Adrenal gland (tissue), 12 donors: ENCODE results near the gene ANKS1B. TPM values are rescaled to one million over a fixed set of nuclear protein-coding genes. Genes with fewer than 3 reads are reported as not detected.

Experiments
- DNase-seq, 7 donors: peaks; one replicate each; pipeline ENCODE4 v3.0.0-alpha.2; 2019 to 2020
- H3K27ac ChIP-seq, 5 donors: fragments of 200-600 bp; sonication (generic) in 4 of 5; 1 replicate in 3 of 5; 2 replicates in 2 of 5; pipeline versions ENCODE4 v1.5.1 to v1.8.0; 2016 to 2020; ENCODE audit warnings: mild to moderate bottlenecking in 1 of 5
- H3K27me3 ChIP-seq: fragments of 200-600 bp; 2 replicates; pipeline ENCODE4 v1.8.0; 2021
- H3K36me3 ChIP-seq, 2 donors: fragments of 200-600 bp; replicated peaks in 1 of 2; 1 replicate in 1 of 2; 2 replicates in 1 of 2; pipeline versions ENCODE4 v1.5.1 to v1.8.0; 2018 to 2022
- H3K4me1 ChIP-seq, 2 donors: fragments of 200-600 bp; replicated peaks in 1 of 2; 1 replicate in 1 of 2; 2 replicates in 1 of 2; pipeline versions ENCODE4 v1.5.1 to v1.8.0; 2018 to 2021
- H3K4me3 ChIP-seq, 4 donors: fragments of 200-600 bp; sonication (generic) in 3 of 4; one replicate each; pipeline ENCODE4 v1.5.1; 2016 to 2018
- H3K9me3 ChIP-seq, 3 donors: fragments of 200-600 bp; sonication (generic) in 1 of 3; replicated peaks in 1 of 3; 1 replicate in 2 of 3; 2 replicates in 1 of 3; pipeline versions ENCODE4 v1.5.1 to v1.8.0; 2016 to 2021
- POLR2A ChIP-seq, 2 donors: fragments of 450-650 bp; IDR thresholded peaks; one replicate each; pipeline ENCODE4 v1.6.1; 2017; ENCODE audit warnings: antibody characterized with exemption in 2 of 2, mild to moderate bottlenecking in 2 of 2, moderate library complexity in 1 of 2
- whole genome bisulfite sequencing, 4 donors: extraction: QIAGEN DNeasy Blood & Tissue Kit in 2 of 4; methylation state at CpG; one replicate each; pipeline versions ENCODE4 v1.1.5 to v1.1.7; 2013 to 2017; 5-methylcytosine and 5-hydroxymethylcytosine counted together
- intact Hi-C, 2 donors: fragments of 100-400 bp; cut with DNase I; formaldehyde crosslinking; loops; one replicate each; pipeline versions ENCODE4 v1.14.1 to v1.15.0; 2022 to 2023
- polyA plus RNA-seq, 3 donors: library from polyadenylated mRNA; stranded (reverse); fragments of 200-250 nt in 2 of 3; fragments of 350-450 nt in 1 of 3; fragmentation: Illumina TruSeq in 1 of 3; extraction: RNeasy Lipid Tissue Mini Kit (QIAGEN cat#74804) in 1 of 3; gene quantifications; one replicate each; pipeline ENCODE4 v1.2.3, GENCODE V29; 2013 to 2014
- total RNA-seq, 9 donors: library from RNA; depleted of rRNA in 4 of 9; stranded (reverse); fragments of >200 nt in 4 of 9; fragments of 120-200 nt in 1 of 9; fragmentation: NEBNext Ultra II Directional in 1 of 9; extraction: Animal tissue kit (Norgen Biotek cat#: 25700) in 1 of 9; gene quantifications; one replicate each; pipeline versions ENCODE4 v1.1.0 to v1.2.4, GENCODE V29; 2013 to 2023
- TF ChIP-seq, protein P1 (sequence below), 6 experiments: fragments of 450-650 bp in 4 of 6; fragments of 200-600 bp in 2 of 6; sonication (generic) in 1 of 6; IDR thresholded peaks; 1 replicate in 5 of 6; 2 replicates in 1 of 6; pipeline versions ENCODE4 v1.5.1 to v1.8.0; 2016 to 2021; ENCODE audit warnings: antibody characterized with exemption in 6 of 6, mild to moderate bottlenecking in 2 of 6, moderate library complexity in 1 of 6
- donor health status: healthy with polysubstance abuse.
- donor health status: Bipolar disorder and iron deficiency.
- donor health status: DM: yes; HTN: yes; CAD: no.
- donor health status: DM: no; HTN: no; CAD: no.
- donor health status: DM: no; HTN: no; CAD: no.
- donor health status: DM: yes; HTN: yes; CAD: no.

Gene ANKS1B
- total and polyA plus RNA-seq, 12 donors, result 1.3 to 28.1 (median 8.0) TPM

DNA sequence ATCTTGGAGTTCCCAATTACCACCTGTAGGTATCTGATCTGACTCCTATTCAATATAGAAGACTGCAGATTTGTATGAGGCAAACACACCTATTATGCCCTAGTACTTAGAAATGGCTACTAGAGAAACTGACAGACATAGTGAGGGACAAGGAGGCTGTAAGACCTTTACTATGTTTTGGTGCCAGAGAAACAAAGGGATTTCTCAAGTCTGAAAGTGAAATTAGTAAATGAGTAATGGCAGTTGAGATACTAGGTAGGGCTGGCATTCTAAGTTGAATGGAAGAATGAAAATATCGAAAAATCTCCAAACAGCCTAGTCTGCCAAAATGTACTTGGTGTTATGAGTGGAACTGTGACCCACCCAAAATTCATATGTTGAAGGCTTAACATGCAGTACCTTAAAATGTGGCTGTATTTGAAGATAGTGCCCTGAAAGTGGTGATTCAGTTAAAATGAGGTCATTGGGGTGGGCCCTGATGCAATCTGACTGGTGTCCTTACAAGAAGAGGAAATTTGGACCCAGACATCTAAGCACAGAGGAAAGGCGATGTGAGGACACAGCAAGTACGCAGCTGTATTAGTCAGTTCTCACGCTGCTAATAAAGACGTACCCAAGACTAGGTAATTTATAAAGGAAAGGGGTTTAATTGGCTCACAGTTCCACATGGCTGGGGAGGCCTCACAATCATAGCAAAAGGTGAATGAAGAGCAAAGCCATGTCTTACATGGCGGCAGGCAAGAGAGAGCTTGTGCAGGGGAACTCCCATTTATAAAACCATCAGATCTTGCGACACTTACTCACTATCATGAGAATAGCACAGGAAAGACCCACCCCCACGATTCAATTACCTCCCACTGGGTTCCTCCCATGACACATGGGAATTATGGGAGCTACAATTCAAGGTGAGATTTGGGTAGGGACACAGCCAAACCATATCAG lies 1212.7 kb downstream of the ANKS1B start:
- H3K27ac ChIP-seq, result no peak overlapping the region
- H3K36me3 ChIP-seq, result no peaks in the 10 kb centered on the region
- no peaks in the 10 kb centered on the region for H3K9me3 ChIP-seq
- intact Hi-C loops, result no loop called here
- no peaks in the 10 kb centered on the region for H3K27me3 ChIP-seq
- 90 to 94% (median 92%) methylated on average over 8 of the region's 8 CpGs for WGBS, 4 donors
- H3K4me1 ChIP-seq, result no peaks in the 10 kb centered on the region
- TF ChIP-seq, protein P1, sequence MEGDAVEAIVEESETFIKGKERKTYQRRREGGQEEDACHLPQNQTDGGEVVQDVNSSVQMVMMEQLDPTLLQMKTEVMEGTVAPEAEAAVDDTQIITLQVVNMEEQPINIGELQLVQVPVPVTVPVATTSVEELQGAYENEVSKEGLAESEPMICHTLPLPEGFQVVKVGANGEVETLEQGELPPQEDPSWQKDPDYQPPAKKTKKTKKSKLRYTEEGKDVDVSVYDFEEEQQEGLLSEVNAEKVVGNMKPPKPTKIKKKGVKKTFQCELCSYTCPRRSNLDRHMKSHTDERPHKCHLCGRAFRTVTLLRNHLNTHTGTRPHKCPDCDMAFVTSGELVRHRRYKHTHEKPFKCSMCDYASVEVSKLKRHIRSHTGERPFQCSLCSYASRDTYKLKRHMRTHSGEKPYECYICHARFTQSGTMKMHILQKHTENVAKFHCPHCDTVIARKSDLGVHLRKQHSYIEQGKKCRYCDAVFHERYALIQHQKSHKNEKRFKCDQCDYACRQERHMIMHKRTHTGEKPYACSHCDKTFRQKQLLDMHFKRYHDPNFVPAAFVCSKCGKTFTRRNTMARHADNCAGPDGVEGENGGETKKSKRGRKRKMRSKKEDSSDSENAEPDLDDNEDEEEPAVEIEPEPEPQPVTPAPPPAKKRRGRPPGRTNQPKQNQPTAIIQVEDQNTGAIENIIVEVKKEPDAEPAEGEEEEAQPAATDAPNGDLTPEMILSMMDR (IDR thresholded peaks at IDR 0.05), result no peak
- no peak for TF ChIP-seq POLR2A (IDR thresholded peaks at IDR 0.05)
- DNase-seq, result no peak
- no peak overlapping the region for H3K4me3 ChIP-seq

DNA sequence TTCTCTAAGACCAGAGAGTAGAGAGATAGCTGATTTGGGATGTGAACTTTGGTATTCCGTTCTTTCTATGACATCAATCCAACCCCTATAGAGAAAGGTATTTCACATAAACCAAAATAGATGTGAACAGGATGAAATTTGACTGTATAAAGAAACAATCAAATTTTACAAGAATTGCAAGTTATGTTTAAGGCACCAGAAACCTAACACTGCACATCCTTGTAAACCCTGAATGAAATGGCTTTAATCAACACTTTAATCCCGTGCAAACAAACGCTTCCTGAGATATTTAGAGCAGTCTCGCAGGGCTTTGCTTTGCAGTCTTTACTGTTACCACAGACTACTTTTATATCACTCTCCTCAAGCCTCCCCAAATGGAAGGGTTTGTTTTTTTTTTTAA lies 1214.5 kb downstream of the ANKS1B start:
- 89 to 97% (median 93%) methylated on average over 4 of the region's 4 CpGs for WGBS, 4 donors
- intact Hi-C loops, result no loop called here
- Histone ChIP-seq H3K27me3 (no peaks in the 10 kb centered on the region), H3K9me3 (no peaks in the 10 kb centered on the region), H3K4me1 (no peaks in the 10 kb centered on the region), H3K36me3 (no peaks in the 10 kb centered on the region), H3K27ac (no peak overlapping the region), H3K4me3 (no peak overlapping the region)
- no peak for DNase-seq
- no peak for TF ChIP-seq POLR2A (IDR thresholded peaks at IDR 0.05)
- TF ChIP-seq, protein P1 (IDR thresholded peaks at IDR 0.05), result no peak

- no peak for TF ChIP-seq POLR2A (IDR thresholded peaks at IDR 0.05)
- TF ChIP-seq, protein P1 (IDR thresholded peaks at IDR 0.05), result no peak
- no peak for DNase-seq
- Histone ChIP-seq H3K4me3 (no peak overlapping the region), H3K27ac (no peak overlapping the region), H3K27me3 (no peaks in the 10 kb centered on the region), H3K36me3 (no peaks in the 10 kb centered on the region), H3K4me1 (no peaks in the 10 kb centered on the region), H3K9me3 (no peaks in the 10 kb centered on the region)
- intact Hi-C loops, result no loop called here
These were observed 1215.7 kb downstream of the ANKS1B start for GRCh38 chr12:98769068-98769467.

DNA sequence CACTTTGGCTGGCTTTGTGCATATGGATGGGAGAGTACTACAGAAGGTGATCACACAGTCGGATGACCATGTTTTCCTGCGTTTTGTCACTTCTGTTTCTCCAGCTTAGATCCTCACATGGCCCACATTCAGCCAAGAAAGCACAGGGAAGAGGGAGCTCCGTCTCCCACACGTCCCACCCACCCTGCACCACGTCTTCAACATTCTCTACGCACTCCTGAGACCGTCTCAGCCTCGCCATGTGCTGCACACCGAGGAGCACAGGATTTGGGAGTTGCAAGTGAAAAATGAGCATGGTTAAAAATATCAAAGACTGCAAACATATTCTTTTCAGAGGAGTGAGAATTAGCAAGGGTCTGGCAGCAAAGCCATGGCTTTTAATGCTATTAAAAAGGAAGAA lies 1217.5 kb downstream of the ANKS1B start:
- TF ChIP-seq, protein P1 (IDR thresholded peaks at IDR 0.05), result no peak
- no peak for TF ChIP-seq POLR2A (IDR thresholded peaks at IDR 0.05)
- Histone ChIP-seq H3K36me3 (no peaks in the 10 kb centered on the region), H3K27ac (no peak overlapping the region), H3K27me3 (no peaks in the 10 kb centered on the region), H3K9me3 (no peaks in the 10 kb centered on the region), H3K4me1 (no peaks in the 10 kb centered on the region), H3K4me3 (no peak overlapping the region)
- no peak for DNase-seq
- WGBS, 4 donors, result 92 to 94% (median 93%) methylated on average over 9 of the region's 9 CpGs
- intact Hi-C loops, result no loop called here
